B cell (primary cell): Measurements from ENCODE around the gene USF1. TPM values are rescaled to one million over a fixed set of nuclear protein-coding genes. Genes with fewer than 3 reads are reported as not detected.

Experiments
- ATAC-seq: fragments of 200-7000 bp; cut with Tn5 transposase; one replicate; pipeline ENCODE4 v1.10.0; 2021; ENCODE audit warnings: low read depth, mild to moderate bottlenecking, moderate number of reproducible peaks, moderate library complexity
- CTCF ChIA-PET: fragments of 350-600 bp; sonication (Branson Sonifier 250); formaldehyde crosslinking; loops from one replicate; lab custom pipeline; 2021; ENCODE audit warnings: antibody characterized with exemption, inconsistent platforms; lab: Charles Lee
- POLR2A ChIA-PET: fragments of 350-600 bp; sonication (Branson Sonifier 250); formaldehyde crosslinking; loops from one replicate; lab custom pipeline; 2021; ENCODE audit warnings: antibody characterized with exemption; lab: Charles Lee
- DNase-seq: peaks from one replicate; pipeline ENCODE4 v3.0.0; 2013
- H2AFZ ChIP-seq: 2 replicates; pipeline ENCODE4 v1.6.1; 2012; ENCODE audit warnings: mild to moderate bottlenecking, low read depth, low read length; ENCODE audit not compliant: insufficient read depth, poor library complexity, severe bottlenecking
- H3K27ac ChIP-seq, 2 donors: 1 replicate in 1 of 2; 2 replicates in 1 of 2; pipeline ENCODE4 v1.5.1; 2012 to 2013; ENCODE audit warnings: low read length in 2 of 2, mild to moderate bottlenecking in 2 of 2, moderate library complexity in 1 of 2
- H3K27me3 ChIP-seq, 4 experiments: fragments of 200-600 bp in 1 of 4; sonication (generic) in 1 of 4; replicated peaks in 1 of 4; 1 replicate in 2 of 4; 2 replicates in 2 of 4; pipeline versions ENCODE4 v1.6.1 to v1.7.0; 2013 to 2016; ENCODE audit warnings: low read length in 3 of 4, mild to moderate bottlenecking in 2 of 4, mixed read lengths in 1 of 4, moderate library complexity in 1 of 4; ENCODE audit not compliant: insufficient read depth in 4 of 4, control insufficient read depth in 3 of 4; ENCODE audit errors: control extremely low read depth in 1 of 4
- H3K36me3 ChIP-seq, 2 experiments: replicated peaks in 1 of 2; 1 replicate in 1 of 2; 2 replicates in 1 of 2; pipeline versions ENCODE4 v1.6.1 to v1.7.1; 2013; ENCODE audit warnings: low read length in 1 of 2; ENCODE audit not compliant: insufficient read depth in 2 of 2, control insufficient read depth in 1 of 2; ENCODE audit errors: control extremely low read depth in 1 of 2, extremely low read depth in 1 of 2
- H3K4me1 ChIP-seq, 2 donors: fragments of 200-600 bp in 1 of 2; sonication (generic) in 1 of 2; 1 replicate in 1 of 2; 2 replicates in 1 of 2; pipeline versions ENCODE4 v1.5.1 to v1.6.1; 2013 to 2017; ENCODE audit warnings: low read length in 2 of 2; ENCODE audit not compliant: control insufficient read depth in 2 of 2, insufficient read depth in 2 of 2
- H3K4me2 ChIP-seq: replicated peaks from 2 replicates; pipeline ENCODE3; 2012; ENCODE audit warnings: mild to moderate bottlenecking, low read depth, low read length; ENCODE audit not compliant: poor library complexity, severe bottlenecking
- H3K4me3 ChIP-seq, 5 experiments: fragments of 200-600 bp in 1 of 5; sonication (generic) in 1 of 5; 1 replicate in 3 of 5; 2 replicates in 2 of 5; pipeline versions ENCODE4 v1.5.1 to v1.7.0; 2011 to 2016; ENCODE audit warnings: low read length in 4 of 5, mild to moderate bottlenecking in 4 of 5, low read depth in 2 of 5, control low read depth in 1 of 5, moderate library complexity in 1 of 5; ENCODE audit not compliant: insufficient read depth in 1 of 5; ENCODE audit errors: control extremely low read depth in 1 of 5, extremely low read depth in 1 of 5
- H3K79me2 ChIP-seq: fragments of 200-600 bp; sonication (generic); one replicate; pipeline ENCODE4 v1.6.0; 2016; ENCODE audit warnings: low read length; ENCODE audit not compliant: control insufficient read depth, insufficient read depth
- H3K9ac ChIP-seq: fragments of 200-600 bp; sonication (generic); 2 replicates; pipeline ENCODE4 v1.6.1; 2017; ENCODE audit warnings: mild to moderate bottlenecking, low read length, moderate library complexity
- H3K9me3 ChIP-seq, 3 donors: one replicate each; pipeline versions ENCODE4 v1.6.1 to v1.7.1; 2013; ENCODE audit warnings: low read length in 2 of 3; ENCODE audit not compliant: control insufficient read depth in 2 of 3, insufficient read depth in 1 of 3; ENCODE audit errors: control extremely low read depth in 1 of 3
- H4K20me1 ChIP-seq: 2 replicates; pipeline ENCODE4 v1.6.0; 2012; ENCODE audit warnings: mild to moderate bottlenecking, low read length; ENCODE audit not compliant: insufficient read depth, control insufficient read depth, poor library complexity, severe bottlenecking
- H3K27ac Mint-ChIP-seq: one replicate; pipeline ENCODE4 v1.8.0; 2021; ENCODE audit warnings: mixed read lengths
- H3K27me3 Mint-ChIP-seq: one replicate; pipeline ENCODE4 v1.8.0; 2021; ENCODE audit warnings: mixed read lengths
- H3K4me1 Mint-ChIP-seq: one replicate; pipeline ENCODE4 v1.8.0; 2021; ENCODE audit warnings: mixed read lengths
- H3K4me3 Mint-ChIP-seq: one replicate; pipeline ENCODE4 v1.8.0; 2021; ENCODE audit warnings: mixed read lengths
- H3K9me3 Mint-ChIP-seq: one replicate; pipeline ENCODE4 v1.8.0; 2022; ENCODE audit warnings: mixed read lengths; ENCODE audit not compliant: insufficient read depth
- CTCF ChIP-seq: fragments of 200-600 bp; IDR thresholded peaks from one replicate; pipeline ENCODE4 v1.8.0; 2022; ENCODE audit warnings: antibody characterized with exemption, mild to moderate bottlenecking
- EZH2 ChIP-seq: IDR thresholded peaks from 2 replicates; pipeline ENCODE4 v1.6.1; 2012; ENCODE audit warnings: borderline replicate concordance, low read depth, mild to moderate bottlenecking, moderate library complexity, low read length; ENCODE audit not compliant: insufficient read depth, poor library complexity, severe bottlenecking
- WGBS: methylation state at CpG from one replicate; pipeline ENCODE4 v1.1.5; 2013; ENCODE audit warnings: missing lambda C conversion rate; ENCODE audit not compliant: insufficient coverage; 5-methylcytosine and 5-hydroxymethylcytosine counted together
- intact Hi-C: fragments of 100-400 bp; cut with micrococcal nuclease; formaldehyde crosslinking; loops from one replicate; pipeline ENCODE4 v1.10.0; 2022
- polyA plus RNA-seq: library from polyadenylated mRNA; depleted of rRNA; stranded (reverse); fragments of >200 nt; gene quantifications from 2 replicates; pipeline ENCODE4 v1.2.3, GENCODE V29; 2012
- total RNA-seq, 2 donors: library from RNA; stranded (reverse); fragments of 120-200 nt in 1 of 2; gene quantifications; 1 replicate in 1 of 2; 2 replicates in 1 of 2; pipeline versions ENCODE4 v1.2.3 to v1.2.4, GENCODE V29; 2013 to 2022

The USF1 gene
- total and polyA plus RNA-seq, 2 donors (not counting 1 experiment from before 2014, with no cell fraction given) = 192 to 249 TPM

GRCh38 chr1:161047436-161048420, 2.0 kb upstream of the USF1 start:
- Mint-ChIP-seq H3K27ac (peak overlapping the region; percentile 100), H3K9me3 (no peaks in the 10 kb centered on the region), H3K27me3 (no peaks in the 10 kb centered on the region), H3K4me1 (peaks cover 52% of the 10 kb centered on the region), H3K4me3 (peak overlapping the region; percentile 99)
- Histone ChIP-seq H3K4me3 (peak overlapping the region in 1 of 5 experiments; percentile 95), H3K27me3 (no peaks in the 10 kb centered on the region), H3K27ac (peak overlapping the region; percentile 99), H3K4me2 (peak overlapping the region; percentile 92), H3K36me3 (peaks cover 3 to 60% of the 10 kb centered on the region in 2 experiments), H3K9me3 (no peaks in the 10 kb centered on the region), H3K79me2 (peaks cover 45% of the 10 kb centered on the region), H3K4me1 (peaks cover 37 to 50% of the 10 kb centered on the region in 2 donors), H3K9ac (peak overlapping the region; percentile 95), H4K20me1 (peaks cover 8% of the 10 kb centered on the region), H2AFZ (no peak overlapping the region)
- no peak for ATAC-seq
- POLR2A ChIA-PET = interaction anchor here (0.9 to 5.1 kb wide), 6 partner anchors 10 to 85 kb away, joined by 3 to 108 read pairs (median 13); partner anchors contain the start of genes ARHGAP30, DEDD and TSTD1
- intact Hi-C loops = loop anchor here (10.0 kb wide), 3 partner anchors 53 to 1123 kb away; partner anchors contain the start of genes COPA, NCSTN and TAGLN2
- CTCF ChIA-PET = interaction anchor here (0.8 to 10.4 kb wide), 14 partner anchors 7 to 179 kb away, joined by 3 to 127 read pairs (median 7); partner anchors contain the start of genes ARHGAP30, F11R, KLHDC9 and TOMM40L
- no peak for DNase-seq
- no peak for TF ChIP-seq EZH2
- no peak for TF ChIP-seq CTCF
- WGBS = 99% methylated on average over 17 of the region's 18 CpGs
